Subcutaneous adipose tissue (tissue), 4 donors: ENCODE data around the gene HOXA11. TPM values are rescaled to one million over a fixed set of nuclear protein-coding genes. Genes with fewer than 3 reads are reported as not detected.

Experiments
- total RNA-seq, 4 donors: library from RNA; depleted of rRNA; stranded (reverse); fragments of >200 nt; gene quantifications; one replicate each; pipeline ENCODE4 v1.1.0, GENCODE V29; 2016
- TF ChIP-seq, protein P1 (sequence below): fragments of 450-650 bp; IDR thresholded peaks from one replicate; pipeline ENCODE4 v1.5.1; 2016; ENCODE audit warnings: low read depth, mild to moderate bottlenecking, control low read depth, antibody characterized with exemption, moderate library complexity

The HOXA11 gene
- total RNA-seq, 4 donors from 2014 or later, result 1.8 to 4.1 (median 1.9) TPM

DNA sequence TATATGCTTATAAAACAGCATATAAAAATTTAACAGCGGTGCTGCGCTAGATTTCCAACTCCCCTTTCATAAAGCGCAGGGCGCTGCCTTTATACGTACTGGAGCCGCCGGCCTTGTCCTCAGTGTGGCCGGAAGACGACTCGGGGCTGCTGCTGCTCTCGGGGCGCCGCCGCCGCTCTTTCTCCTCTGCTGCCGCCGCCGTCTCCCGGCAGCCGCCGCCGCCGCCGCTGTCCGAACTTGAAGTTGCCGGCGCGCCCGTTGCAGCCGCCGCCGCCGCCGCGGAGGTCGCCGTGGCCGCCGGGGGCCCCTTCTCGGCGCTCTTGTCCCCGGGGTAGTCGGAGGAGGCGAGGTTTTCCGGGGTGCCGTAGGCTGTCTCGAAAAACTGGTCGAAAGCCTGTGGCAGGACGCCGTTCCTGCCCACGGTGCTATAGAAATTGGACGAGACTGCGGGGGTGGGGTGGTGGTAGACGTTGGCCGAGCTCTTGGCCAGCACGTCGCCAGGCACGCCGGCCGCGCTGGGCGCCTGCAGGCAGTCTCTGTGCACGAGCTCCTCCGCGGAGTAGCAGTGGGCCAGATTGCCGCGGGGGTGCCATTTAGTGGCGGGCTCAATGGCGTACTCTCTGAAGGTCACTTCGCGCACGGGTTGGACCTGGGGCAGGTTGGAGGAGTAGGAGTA lies 557 bp downstream of the HOXA11 start:
- TF ChIP-seq, protein P1, sequence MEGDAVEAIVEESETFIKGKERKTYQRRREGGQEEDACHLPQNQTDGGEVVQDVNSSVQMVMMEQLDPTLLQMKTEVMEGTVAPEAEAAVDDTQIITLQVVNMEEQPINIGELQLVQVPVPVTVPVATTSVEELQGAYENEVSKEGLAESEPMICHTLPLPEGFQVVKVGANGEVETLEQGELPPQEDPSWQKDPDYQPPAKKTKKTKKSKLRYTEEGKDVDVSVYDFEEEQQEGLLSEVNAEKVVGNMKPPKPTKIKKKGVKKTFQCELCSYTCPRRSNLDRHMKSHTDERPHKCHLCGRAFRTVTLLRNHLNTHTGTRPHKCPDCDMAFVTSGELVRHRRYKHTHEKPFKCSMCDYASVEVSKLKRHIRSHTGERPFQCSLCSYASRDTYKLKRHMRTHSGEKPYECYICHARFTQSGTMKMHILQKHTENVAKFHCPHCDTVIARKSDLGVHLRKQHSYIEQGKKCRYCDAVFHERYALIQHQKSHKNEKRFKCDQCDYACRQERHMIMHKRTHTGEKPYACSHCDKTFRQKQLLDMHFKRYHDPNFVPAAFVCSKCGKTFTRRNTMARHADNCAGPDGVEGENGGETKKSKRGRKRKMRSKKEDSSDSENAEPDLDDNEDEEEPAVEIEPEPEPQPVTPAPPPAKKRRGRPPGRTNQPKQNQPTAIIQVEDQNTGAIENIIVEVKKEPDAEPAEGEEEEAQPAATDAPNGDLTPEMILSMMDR, result no peak

DNA sequence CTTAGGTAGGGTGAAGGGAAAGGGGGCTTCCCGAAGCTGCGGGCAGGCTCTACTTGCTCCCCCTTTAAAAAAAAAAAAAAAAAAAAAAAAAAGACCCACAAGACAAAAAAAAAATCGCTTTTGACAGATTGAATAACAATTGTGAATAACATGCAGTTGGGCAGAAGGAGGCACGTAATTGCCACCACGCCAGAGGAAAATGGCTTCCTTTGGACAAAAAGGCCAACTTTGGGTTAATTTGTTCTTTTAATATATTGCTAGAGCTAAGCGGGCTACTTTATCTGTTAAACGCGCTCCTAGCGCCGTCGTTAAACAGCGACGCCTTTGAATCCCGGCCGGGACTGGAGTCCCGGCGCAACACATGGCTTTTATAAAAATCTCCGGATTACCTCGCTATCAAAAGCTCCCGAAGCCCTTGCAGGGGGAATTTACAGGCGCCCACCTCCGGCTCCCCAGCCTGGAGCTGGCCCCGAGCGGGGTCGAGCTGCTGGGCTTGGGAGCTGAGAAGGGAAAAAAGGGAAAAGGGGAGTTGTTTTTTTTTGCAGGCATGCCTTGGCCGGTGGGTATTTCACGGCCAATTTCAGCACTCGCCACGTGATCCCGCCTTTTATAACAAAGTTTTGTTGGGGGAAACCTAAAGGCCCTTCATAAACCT lies 1.2 kb downstream of the HOXA11 start:
- TF ChIP-seq, protein P1, result no peak

DNA sequence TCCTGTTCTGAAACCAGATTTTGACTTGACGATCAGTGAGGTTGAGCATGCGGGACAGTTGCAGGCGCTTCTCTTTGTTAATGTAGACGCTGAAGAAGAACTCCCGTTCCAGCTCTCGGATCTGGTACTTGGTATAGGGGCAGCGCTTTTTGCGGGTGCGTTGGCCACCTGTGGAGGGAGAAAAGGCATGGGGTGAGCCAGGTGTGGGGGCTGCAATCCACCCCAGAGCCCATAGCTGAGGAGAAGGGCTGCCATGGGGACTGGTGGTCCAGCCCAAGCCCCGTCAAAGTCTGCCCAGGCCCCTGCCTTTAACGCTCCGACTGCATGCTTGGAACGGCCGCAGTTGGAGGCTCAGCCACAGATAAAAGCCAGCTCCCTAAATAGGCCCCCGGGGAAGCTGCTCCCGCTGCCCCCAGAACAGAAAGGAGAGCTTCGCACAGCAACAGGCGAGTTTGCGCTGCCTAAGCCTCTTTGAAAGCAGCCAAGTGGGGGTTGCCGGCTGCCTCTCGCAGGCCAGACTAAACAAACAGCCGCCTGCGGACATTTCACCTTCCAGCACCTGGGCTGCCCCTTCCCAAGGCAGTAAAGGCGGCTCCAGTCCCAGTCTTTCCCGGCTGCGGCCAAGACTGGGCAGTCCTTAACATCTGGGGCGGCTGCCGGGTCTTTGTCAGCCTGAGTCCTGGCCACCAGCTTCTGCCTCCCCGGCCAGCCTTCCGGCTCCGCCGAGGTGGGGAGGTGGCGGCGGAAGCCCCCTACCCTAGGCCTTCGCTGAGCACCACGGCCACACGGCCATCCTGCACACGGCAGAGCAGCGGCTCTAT lies 2.0 kb downstream of the HOXA11 start:
- TF ChIP-seq, protein P1, result no peak

DNA sequence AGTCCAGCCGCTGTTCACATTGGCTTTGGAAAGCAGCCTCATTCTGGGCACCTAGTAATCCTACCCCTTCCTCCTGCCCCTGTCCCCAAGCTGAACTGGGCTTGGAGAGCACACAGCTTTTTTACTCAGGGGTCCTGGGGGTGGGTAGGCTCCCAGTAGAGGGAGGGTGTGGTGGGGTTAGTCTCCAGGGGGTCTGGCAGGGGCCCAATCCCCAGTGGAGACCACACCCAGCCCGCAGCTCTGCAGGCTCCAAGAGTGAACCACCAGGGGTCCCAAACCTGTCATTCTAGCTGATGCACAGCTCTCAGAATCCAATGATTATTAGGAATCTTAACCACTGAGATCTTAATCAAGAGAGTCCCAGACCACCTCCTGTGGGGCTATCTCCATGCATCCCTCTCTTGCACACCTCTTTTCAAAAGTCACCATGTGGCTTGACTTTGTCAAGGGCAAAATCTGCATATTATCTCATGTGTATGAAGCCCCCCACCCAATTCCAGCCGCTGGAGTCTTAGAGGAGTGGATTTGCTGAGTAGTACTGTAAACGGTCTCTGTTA lies 2.7 kb downstream of the HOXA11 start:
- TF ChIP-seq, protein P1, result no peak

DNA sequence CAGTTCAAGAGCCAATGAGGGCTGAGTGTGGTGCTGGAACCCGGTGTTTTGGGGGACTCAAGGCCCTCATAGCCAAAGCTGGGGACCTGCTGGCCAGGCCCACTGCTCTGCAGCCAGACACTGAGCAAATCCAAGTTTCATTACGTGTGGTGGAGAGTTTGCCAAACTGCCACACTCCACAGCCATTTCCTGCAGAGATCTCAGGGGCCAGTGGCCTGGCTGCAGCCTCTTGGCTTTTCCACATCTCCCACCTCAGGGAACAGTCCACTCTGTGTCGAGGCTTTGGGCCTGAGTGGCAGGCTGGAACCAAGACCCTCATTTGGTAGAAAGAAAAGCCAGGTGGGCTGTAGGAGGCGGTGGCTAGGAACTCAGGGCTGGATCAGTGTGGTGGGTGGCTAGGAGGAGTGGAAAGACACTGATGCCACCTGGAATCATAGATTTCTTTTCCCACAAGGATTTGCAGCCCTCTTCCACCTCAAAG lies 3.2 kb downstream of the HOXA11 start:
- TF ChIP-seq, protein P1, result no peak

DNA sequence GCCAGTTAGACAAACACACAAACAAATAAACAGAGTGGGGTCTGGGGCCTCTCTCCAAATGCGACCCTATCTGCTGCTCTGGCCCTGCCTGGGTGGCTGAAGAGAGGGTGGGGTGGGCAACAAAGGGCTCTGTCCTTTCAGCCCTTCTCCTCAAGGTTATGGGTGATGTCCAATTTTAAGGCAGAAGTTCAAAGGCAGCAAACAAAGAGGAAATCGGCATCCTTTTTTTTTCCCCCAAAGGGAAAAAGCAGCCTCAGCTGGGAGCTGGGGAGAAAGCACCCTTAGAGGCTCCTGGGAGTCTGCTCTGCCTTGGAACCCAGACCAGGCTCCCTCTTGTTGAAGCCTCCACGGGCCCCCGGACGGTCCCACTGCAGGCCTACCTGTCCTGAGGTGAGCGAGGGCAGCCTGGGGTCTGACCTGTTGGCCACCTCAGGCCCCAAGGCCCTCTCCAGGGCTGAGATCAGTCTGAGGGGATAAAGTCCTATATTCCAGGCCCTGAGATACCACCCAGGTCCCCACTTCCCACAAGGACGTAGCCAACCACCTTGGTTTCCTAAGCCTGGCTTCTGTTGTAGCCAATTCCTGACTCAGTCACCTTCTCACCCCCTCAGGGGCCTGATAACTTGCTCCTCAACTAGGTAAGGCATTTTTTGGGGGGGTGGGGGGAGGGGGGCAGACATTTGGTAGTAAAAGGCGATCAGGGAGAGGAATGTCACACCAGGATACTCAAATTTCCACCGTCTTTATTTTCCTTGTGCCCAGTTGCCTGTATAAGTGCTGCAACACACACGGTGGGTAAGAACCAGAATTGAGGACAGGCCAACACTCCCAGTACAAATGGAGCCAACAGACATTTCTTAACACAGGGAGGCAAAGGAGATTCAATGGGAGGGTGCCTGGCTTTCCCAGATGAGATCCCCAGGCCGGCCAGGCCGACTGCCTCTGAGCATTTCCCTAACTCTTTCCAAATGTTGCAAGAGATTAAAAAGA lies 4.3 kb downstream of the HOXA11 start:
- TF ChIP-seq, protein P1, result no peak
